Astrocyte of the spinal cord (primary cell): ENCODE measurements around the gene FAF1.
A peak's percentile ranks its signal among the peaks of the same experiment; 100 is the strongest.
"Not testable (repeated sequence)": the region's sequence is repeated elsewhere in the genome, so short reads cannot be mapped to it uniquely, and the experiment has no call there.

Experiments
- DNase-seq: peaks from one replicate; pipeline ENCODE4 v3.0.0; 2011; ENCODE audit warnings: low read depth, low spot score
- H3K4me3 ChIP-seq: 2 replicates; pipeline ENCODE4 v1.5.1; 2011; ENCODE audit warnings: low read depth, mild to moderate bottlenecking, low read length, moderate library complexity
- CTCF ChIP-seq: IDR thresholded peaks from 2 replicates; pipeline ENCODE4 v1.5.1; 2012; ENCODE audit warnings: low read depth, mild to moderate bottlenecking, low read length, inconsistent platforms
- in situ Hi-C: cut with HindIII; loops from 2 replicates; pipeline ENCODE4 v1.10.0; 2017; ENCODE audit warnings: low sequenced_read_pairs

The FAF1 gene

DNA sequence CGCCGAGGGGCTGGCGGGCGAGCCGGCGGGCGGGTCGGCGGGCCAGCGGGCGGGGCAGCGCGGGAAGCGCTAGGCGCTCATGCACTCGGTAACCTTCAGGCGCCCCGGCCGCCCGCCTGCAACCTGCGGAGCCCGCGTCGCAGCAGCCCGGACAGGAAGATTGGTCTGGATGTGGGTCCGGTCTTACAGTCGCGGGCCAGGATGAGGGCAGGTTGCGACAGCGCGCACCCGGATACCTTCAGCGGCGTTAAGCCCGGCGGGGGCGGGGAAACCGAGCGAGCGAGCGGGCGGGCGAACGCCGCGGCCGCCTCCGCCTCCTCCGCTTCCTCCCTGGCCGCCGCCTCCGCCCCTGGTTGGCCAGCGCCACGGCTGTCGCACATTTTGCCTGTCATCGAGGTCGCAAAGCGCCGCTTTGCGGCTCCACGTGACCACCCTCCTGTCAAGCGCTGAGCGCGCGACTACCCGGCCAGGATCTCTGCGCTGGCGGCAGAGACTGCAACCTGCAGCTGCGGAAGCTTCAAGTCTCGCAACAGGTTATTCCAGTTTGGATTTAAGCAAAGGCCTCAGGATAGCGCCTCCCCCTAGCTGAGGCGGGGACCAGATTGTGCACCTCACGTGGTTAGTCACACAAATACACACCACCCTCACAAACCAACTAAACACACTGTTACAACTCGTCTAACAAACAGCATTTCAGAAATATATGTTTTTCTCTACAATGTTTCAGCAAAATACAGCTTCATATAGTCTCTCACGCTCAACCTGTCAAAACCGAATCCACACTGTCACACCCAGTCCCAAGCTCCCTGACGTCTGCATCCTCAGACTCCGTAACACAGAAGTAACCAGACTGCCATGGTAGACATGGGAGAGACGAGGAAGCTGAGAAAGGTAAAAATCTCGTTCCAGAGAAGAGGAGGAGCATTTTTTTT lies at the start of gene FAF1:
Gene FAF1, minus strand, starts transcription at position 355 of the 932 bp plus-strand sequence. CDS start 456 bp downstream, outside the sequence.
- peak within 1 kb of the TSS; percentile 92 for H3K4me3 ChIP-seq
- no peak for TF ChIP-seq CTCF
- in situ Hi-C loops: no loop called here
- DNase-seq: peak; percentile 98

DNA sequence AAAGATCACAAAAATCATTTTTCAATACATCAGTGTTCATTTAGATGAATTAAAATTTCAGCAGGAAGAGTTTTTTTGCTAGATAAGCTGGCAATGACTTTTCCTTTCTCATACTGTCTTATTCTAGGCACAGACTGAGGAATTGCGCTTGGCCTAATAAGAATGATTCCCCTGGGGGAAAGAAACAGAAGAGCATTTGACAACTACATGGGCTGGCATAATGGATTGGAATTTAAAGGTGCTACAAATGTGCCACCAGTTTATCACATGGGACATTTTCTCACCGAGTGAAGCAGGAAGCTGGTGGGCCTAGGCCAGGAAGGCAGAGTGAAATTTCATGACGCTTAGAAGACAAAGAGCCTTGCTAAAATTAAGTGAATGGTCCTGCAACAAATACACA lies 49.3 kb upstream of the FAF1 start:
- no peak for DNase-seq
- in situ Hi-C loops: no loop called here
- TF ChIP-seq CTCF: no peak
- no peak overlapping the region for H3K4me3 ChIP-seq

GRCh38 chr1:51005549-51005948 lies 45.5 kb upstream of the FAF1 start:
- DNase-seq, in situ Hi-C loops, H3K4me3 ChIP-seq: not testable (repeated sequence)

GRCh38 chr1:51002516-51002915 lies 42.4 kb upstream of the FAF1 start:
- H3K4me3 ChIP-seq: no peak overlapping the region
- TF ChIP-seq CTCF: no peak
- in situ Hi-C loops: no loop called here
- no peak for DNase-seq

GRCh38 chr1:51000651-51001050 lies 40.6 kb upstream of the FAF1 start:
- DNase-seq: no peak
- H3K4me3 ChIP-seq: no peak overlapping the region
- in situ Hi-C loops: no loop called here
- no peak for TF ChIP-seq CTCF

- H3K4me3 ChIP-seq: no peak overlapping the region
- in situ Hi-C loops: no loop called here
- no peak for DNase-seq
- no peak for TF ChIP-seq CTCF
Observed at GRCh38 chr1:51000160-51000559, 40.1 kb upstream of the FAF1 start.

DNA sequence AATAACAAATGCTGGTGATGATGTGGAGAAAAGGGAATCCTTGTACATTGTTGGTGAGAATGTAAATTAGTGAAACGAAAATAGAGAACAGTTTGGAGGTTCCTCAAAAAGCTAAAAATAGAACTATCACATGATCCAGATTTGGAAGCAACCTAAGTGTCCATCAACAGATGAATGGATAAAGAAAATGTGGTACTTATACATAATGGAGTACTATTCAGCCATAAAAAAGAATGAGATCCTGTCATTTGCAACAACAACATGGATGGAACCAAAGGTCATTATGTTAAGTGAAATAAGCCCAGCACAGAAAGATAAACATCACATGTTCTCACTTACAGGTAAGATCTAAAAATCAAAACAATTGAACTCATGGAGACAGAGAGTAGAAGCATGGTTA lies 39.3 kb upstream of the FAF1 start:
- H3K4me3 ChIP-seq, DNase-seq, in situ Hi-C loops: not testable (repeated sequence)

- no peak for DNase-seq
- in situ Hi-C loops: no loop called here
- TF ChIP-seq CTCF: no peak
- no peak overlapping the region for H3K4me3 ChIP-seq
Observed at GRCh38 chr1:50996083-50996482, 36.0 kb upstream of the FAF1 start.
